Neural cell (in vitro differentiated cells): Measurements from ENCODE around the gene CLBA1. TPM values are rescaled to one million over a fixed set of nuclear protein-coding genes. Genes with fewer than 3 reads are reported as not detected.

Experiments
- H2AFZ ChIP-seq: fragments of 200-600, 300-800 bp; sonication (generic), shearing (Covaris generic); 2 replicates; pipeline ENCODE4 v1.6.0; 2014; ENCODE audit warnings: low read depth, mild to moderate bottlenecking, antibody characterized with exemption, low read length, moderate library complexity
- H3F3A ChIP-seq: fragments of 200-600 bp; shearing (Covaris generic); 2 replicates; pipeline ENCODE4 v1.6.1; 2016; ENCODE audit warnings: mild to moderate bottlenecking, moderate library complexity, mixed read lengths, antibody characterized with exemption, low read length; ENCODE audit not compliant: insufficient read depth, poor library complexity, severe bottlenecking
- H3K27ac ChIP-seq: fragments of 200-600, 300-800 bp; sonication (generic), shearing (Covaris generic); 2 replicates; pipeline ENCODE4 v1.5.1; 2014; ENCODE audit warnings: mild to moderate bottlenecking, low read length, moderate library complexity
- H3K27me3 ChIP-seq: fragments of 300-800, 200-600 bp; sonication (generic), shearing (Covaris generic); 2 replicates; pipeline ENCODE4 v1.6.0; 2014; ENCODE audit warnings: mild to moderate bottlenecking, low read depth, low read length, moderate library complexity; ENCODE audit not compliant: insufficient read depth
- H3K36me3 ChIP-seq: fragments of 300-800, 200-600 bp; sonication (generic), shearing (Covaris generic); 2 replicates; pipeline ENCODE4 v1.5.1; 2014; ENCODE audit warnings: mild to moderate bottlenecking, antibody characterized with exemption, low read length, moderate library complexity; ENCODE audit not compliant: insufficient read depth
- H3K4me2 ChIP-seq: fragments of 300-800, 200-600 bp; sonication (generic), shearing (Covaris generic); 2 replicates; pipeline ENCODE4 v1.6.0; 2014; ENCODE audit warnings: mild to moderate bottlenecking, low read length
- H3K4me3 ChIP-seq: fragments of 300-800, 200-600 bp; sonication (generic), shearing (Covaris generic); 2 replicates; pipeline ENCODE4 v1.5.1; 2014; ENCODE audit warnings: mild to moderate bottlenecking, low read length, moderate library complexity
- H3K79me2 ChIP-seq: fragments of 200-600 bp; shearing (Covaris generic); replicated peaks from 2 replicates; pipeline ENCODE4 v1.6.0; 2014; ENCODE audit warnings: mild to moderate bottlenecking, low read length, moderate library complexity; ENCODE audit not compliant: insufficient read depth
- H3K9ac ChIP-seq: fragments of 300-800, 200-600 bp; sonication (generic), shearing (Covaris generic); 2 replicates; pipeline ENCODE4 v1.6.1; 2016; ENCODE audit warnings: mild to moderate bottlenecking, low read length, mixed read lengths
- H3K9me2 ChIP-seq: fragments of 200-600 bp; shearing (Covaris generic); 2 replicates; pipeline ENCODE4 v1.6.1; 2016; ENCODE audit warnings: mild to moderate bottlenecking, low read length, mixed read lengths; ENCODE audit not compliant: insufficient read depth
- H3K9me3 ChIP-seq: fragments of 200-600, 300-800 bp; sonication (generic), shearing (Covaris generic); 2 replicates; pipeline ENCODE4 v1.6.1; 2016; ENCODE audit warnings: mild to moderate bottlenecking, mixed run types, low read length, moderate library complexity, mixed read lengths
- H4K20me1 ChIP-seq: fragments of 200-600 bp; shearing (Covaris generic); 2 replicates; pipeline ENCODE4 v1.6.1; 2016; ENCODE audit warnings: mild to moderate bottlenecking, mixed run types; ENCODE audit not compliant: insufficient read depth
- CTCF ChIP-seq: fragments of 450-650 bp; IDR thresholded peaks from 2 replicates; pipeline ENCODE4 v1.5.1; 2014; ENCODE audit warnings: antibody characterized with exemption, mild to moderate bottlenecking, moderate library complexity; ENCODE audit not compliant: poor library complexity, severe bottlenecking
- EP300 ChIP-seq: fragments of 450-650 bp; conservative IDR thresholded peaks from 2 replicates; pipeline ENCODE4 v1.6.1; 2014; ENCODE audit warnings: antibody characterized with exemption, mild to moderate bottlenecking, moderate library complexity; ENCODE audit not compliant: poor library complexity, severe bottlenecking
- EZH2 ChIP-seq: fragments of 200-600, 300-800 bp; shearing (Covaris generic), sonication (generic); IDR thresholded peaks from 2 replicates; pipeline ENCODE4 v1.6.1; 2014; ENCODE audit warnings: antibody characterized with exemption, low read length, borderline replicate concordance, mild to moderate bottlenecking; ENCODE audit not compliant: insufficient read depth, poor library complexity, severe bottlenecking
- MXI1 ChIP-seq: fragments of 450-650 bp; conservative IDR thresholded peaks from 2 replicates; pipeline ENCODE4 v1.6.1; 2014; ENCODE audit warnings: antibody characterized with exemption, mild to moderate bottlenecking; ENCODE audit not compliant: poor library complexity, severe bottlenecking
- POLR2AphosphoS5 ChIP-seq: IDR thresholded peaks from 2 replicates; pipeline ENCODE4 v1.6.1; 2012
- RAD21 ChIP-seq: fragments of 450-650 bp; conservative IDR thresholded peaks from 2 replicates; pipeline ENCODE4 v1.6.1; 2014; ENCODE audit warnings: antibody characterized with exemption, mild to moderate bottlenecking, moderate library complexity
- REST ChIP-seq: IDR thresholded peaks from 2 replicates; pipeline ENCODE4 v1.6.1; 2012; ENCODE audit warnings: borderline replicate concordance
- TAF1 ChIP-seq: IDR thresholded peaks from 2 replicates; pipeline ENCODE4 v1.6.1; 2012; ENCODE audit warnings: low read depth
- polyA plus RNA-seq: library from polyadenylated mRNA; depleted of rRNA; stranded (reverse); fragments of >200 nt; gene quantifications from 2 replicates; pipeline ENCODE4 v1.2.3, GENCODE V29; 2014

The CLBA1 gene
- polyA plus RNA-seq, 1 donor from 2014 or later, result 27.8 TPM

DNA sequence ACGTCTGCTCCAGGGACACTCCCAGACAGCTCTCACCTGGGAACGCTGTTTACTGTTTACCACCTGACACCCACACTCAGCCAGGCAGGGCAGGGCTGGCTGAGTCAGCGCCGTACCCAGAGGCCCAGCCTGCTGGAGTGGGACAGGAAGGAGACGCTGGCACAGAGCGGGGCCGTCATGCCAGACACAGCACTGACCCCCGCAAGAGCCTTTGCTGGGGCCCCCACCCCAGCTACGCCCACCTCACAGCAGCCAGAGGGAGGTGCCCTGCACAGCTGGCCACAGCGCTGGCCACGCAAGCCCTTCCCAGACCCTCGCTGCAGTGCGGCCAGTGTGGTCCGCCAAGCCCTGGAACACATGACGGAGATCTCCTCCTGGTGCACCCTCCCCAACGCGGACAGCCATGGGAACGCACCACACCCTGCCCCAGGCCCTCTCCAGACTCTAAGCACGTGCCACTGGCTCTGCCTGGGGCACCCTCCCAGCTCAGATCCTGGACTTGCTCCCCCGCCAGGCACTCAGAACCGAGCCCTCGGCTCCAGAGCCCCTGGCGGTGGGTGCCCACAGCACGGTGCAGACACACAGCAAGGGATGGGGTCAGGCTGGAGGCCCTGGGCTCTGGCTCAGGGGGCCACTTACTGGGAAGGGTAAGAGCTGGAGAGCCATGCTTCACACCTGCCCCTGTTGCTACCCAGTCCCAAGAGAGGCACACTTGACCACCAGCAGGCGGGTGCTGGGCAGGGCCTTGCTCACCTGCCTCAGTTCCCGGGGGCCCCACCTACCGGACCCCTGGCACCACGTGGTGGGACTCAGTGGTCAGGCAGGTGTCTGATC is 13.1 kb upstream of the CLBA1 start:
- Histone ChIP-seq H3K79me2 (no peaks in the 10 kb centered on the region), H2AFZ (no peak overlapping the region), H3F3A (no peaks in the 10 kb centered on the region), H3K4me2 (no peak overlapping the region), H3K9ac (no peak overlapping the region), H3K9me2 (no peaks in the 10 kb centered on the region), H3K36me3 (no peaks in the 10 kb centered on the region), H4K20me1 (no peaks in the 10 kb centered on the region), H3K27me3 (peaks cover 14% of the 10 kb centered on the region), H3K9me3 (no peaks in the 10 kb centered on the region), H3K27ac (no peak overlapping the region), H3K4me3 (no peak overlapping the region)
- TF ChIP-seq CTCF (no peak), EP300 (no peak)

DNA sequence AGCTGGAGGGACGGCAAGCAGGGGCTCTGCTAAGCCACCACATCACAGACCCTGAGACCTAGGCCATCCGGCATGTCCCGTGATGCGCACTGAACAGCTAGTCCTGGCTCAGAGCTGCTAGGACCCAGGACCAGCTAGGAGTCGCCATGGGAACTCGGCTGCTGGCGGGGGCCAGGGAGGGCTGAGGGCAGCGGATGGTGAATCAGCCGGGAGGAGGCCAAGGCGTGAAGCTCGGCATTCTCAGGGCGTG is 12.5 kb upstream of the CLBA1 start:
- H4K20me1 ChIP-seq, result no peaks in the 10 kb centered on the region
- no peak overlapping the region for H3K4me2 ChIP-seq
- no peak overlapping the region for H3K27ac ChIP-seq
- no peak overlapping the region for H3K4me3 ChIP-seq
- TF ChIP-seq REST (no peak), EZH2 (no peak), RAD21 (no peak), TAF1 (no peak), EP300 (no peak), POLR2AphosphoS5 (no peak), CTCF (no peak), MXI1 (no peak)
- no peak overlapping the region for H2AFZ ChIP-seq
- no peaks in the 10 kb centered on the region for H3K79me2 ChIP-seq
- H3K36me3 ChIP-seq, result no peaks in the 10 kb centered on the region
- no peaks in the 10 kb centered on the region for H3K9me2 ChIP-seq
- H3K9me3 ChIP-seq, result no peaks in the 10 kb centered on the region
- no peak overlapping the region for H3K9ac ChIP-seq
- peaks cover 19% of the 10 kb centered on the region for H3K27me3 ChIP-seq
- H3F3A ChIP-seq, result no peaks in the 10 kb centered on the region
